Anterior cingulate cortex (tissue), 58 donors: ENCODE measurements around the gene KCNMA1.

Source experiments
- DNase-seq, 58 donors: peaks; one replicate each; lab custom pipeline; 2025; lab: John Stamatoyannopoulos, UW

Gene KCNMA1

GRCh38 chr10:77636282-77636966, 1.2 kb downstream of the KCNMA1 start:
- DNase-seq = peak in 24 of 58 donors; percentile 9 to 55 (median 26)

GRCh38 chr10:77635402-77636227, 2.0 kb downstream of the KCNMA1 start:
- no peak for DNase-seq

- no peak for DNase-seq
These were observed 2.7 kb downstream of the KCNMA1 start for GRCh38 chr10:77634939-77635338.

GRCh38 chr10:77633376-77633775, 4.2 kb downstream of the KCNMA1 start:
- DNase-seq = no peak

- DNase-seq = peak in 48 of 58 donors; percentile 17 to 91 (median 60)
These were observed 6.4 kb downstream of the KCNMA1 start for GRCh38 chr10:77631241-77631640.

GRCh38 chr10:77630507-77630848, 7.1 kb downstream of the KCNMA1 start:
- DNase-seq = no peak

- DNase-seq = no peak
These were observed 7.7 kb downstream of the KCNMA1 start for GRCh38 chr10:77629775-77630506.

GRCh38 chr10:77628906-77629730, 8.5 kb downstream of the KCNMA1 start:
- DNase-seq = no peak

- DNase-seq = no peak
These were observed 11.2 kb downstream of the KCNMA1 start for GRCh38 chr10:77626266-77626935.

- DNase-seq = no peak
These were observed 12.2 kb downstream of the KCNMA1 start for GRCh38 chr10:77625379-77625778.

GRCh38 chr10:77622889-77623291, 14.7 kb downstream of the KCNMA1 start:
- DNase-seq = peak in 1 of 58 donors; percentile 21

- DNase-seq = no peak
These were observed 16.9 kb downstream of the KCNMA1 start for GRCh38 chr10:77620731-77621130.

- DNase-seq = no peak
These were observed 17.5 kb downstream of the KCNMA1 start for GRCh38 chr10:77619964-77620703.

- DNase-seq = no peak
These were observed 19.5 kb downstream of the KCNMA1 start for GRCh38 chr10:77618117-77618516.

- no peak for DNase-seq
These were observed 20.8 kb downstream of the KCNMA1 start for GRCh38 chr10:77616766-77617165.

- DNase-seq = no peak
These were observed 22.6 kb downstream of the KCNMA1 start for GRCh38 chr10:77614778-77615625.

- peak in 13 of 58 donors; percentile 20 to 63 (median 38) for DNase-seq
These were observed 24.0 kb downstream of the KCNMA1 start for GRCh38 chr10:77613476-77614130.

GRCh38 chr10:77611670-77612069, 25.9 kb downstream of the KCNMA1 start:
- DNase-seq = no peak
